ENCODE data around the gene CNTLN.
A peak's percentile ranks its signal among the peaks of the same experiment; 100 is the strongest.

GRCh38 chr9:17528859-17529258 is 394.0 kb downstream of the CNTLN start:
- TF ChIP-seq POLR2AphosphoS5 (IDR thresholded peaks at IDR 0.05; ENCODE audit: low read depth): no peak
- TF ChIP-seq CTCF (conservative IDR thresholded peaks at IDR 0.05; ENCODE audit: low read depth in 2 of 2): peak in 1 of 2 experiments; percentile 66; a peak in 3 of 4 replicates
- TF ChIP-seq REST (IDR thresholded peaks at IDR 0.05; ENCODE audit: unreplicated experiment): no peak
- no peak for TF ChIP-seq EZH2 (IDR thresholded peaks at IDR 0.05; ENCODE audit: low read depth, unreplicated experiment)
- no peak for TF ChIP-seq EZH2phosphoT487 (IDR thresholded peaks at IDR 0.05; ENCODE audit: unreplicated experiment)
- no peak for TF ChIP-seq NANOG (IDR thresholded peaks at IDR 0.05; ENCODE audit: borderline replicate concordance)
- TF ChIP-seq ZNF331 (CRISPR knock-in tag; IDR thresholded peaks at IDR 0.05; ENCODE audit: low read depth): no peak
- no peak for TF ChIP-seq ZNF114 (CRISPR knock-in tag; IDR thresholded peaks at IDR 0.05)
- no peak for TF ChIP-seq ETS1 (IDR thresholded peaks at IDR 0.05)
